HUES48 (cell line): Measurements from ENCODE around the gene TSPAN8.

Experiments
- H3K27ac ChIP-seq: one replicate; pipeline ENCODE4 v1.7.0; 2013; ENCODE audit warnings: low read depth, low read length, inconsistent platforms
- H3K27me3 ChIP-seq: 2 replicates; pipeline ENCODE4 v1.6.1; 2013; ENCODE audit warnings: mild to moderate bottlenecking, low read length; ENCODE audit not compliant: control insufficient read depth, insufficient read depth
- H3K36me3 ChIP-seq: 2 replicates; pipeline ENCODE4 v1.6.1; 2013; ENCODE audit warnings: low read length; ENCODE audit not compliant: control insufficient read depth, insufficient read depth
- H3K4me1 ChIP-seq: 2 replicates; pipeline ENCODE4 v1.6.1; 2013; ENCODE audit warnings: mild to moderate bottlenecking, low read length; ENCODE audit not compliant: control insufficient read depth, insufficient read depth
- H3K4me3 ChIP-seq: 2 replicates; pipeline ENCODE4 v1.5.1; 2013; ENCODE audit warnings: mild to moderate bottlenecking, low read depth, low read length
- H3K9ac ChIP-seq: 2 replicates; pipeline ENCODE4 v1.6.1; 2013; ENCODE audit warnings: mild to moderate bottlenecking, low read depth, low read length, moderate library complexity
- H3K9me3 ChIP-seq: 2 replicates; pipeline ENCODE4 v1.6.1; 2013; ENCODE audit warnings: low read length; ENCODE audit not compliant: control insufficient read depth, insufficient read depth

TSPAN8 gene

GRCh38 chr12:71144682-71145081 is 13.1 kb downstream of the TSPAN8 start:
- Histone ChIP-seq H3K9ac (no peak overlapping the region), H3K27ac (no peak overlapping the region), H3K27me3 (no peaks in the 10 kb centered on the region), H3K4me3 (no peak overlapping the region), H3K36me3 (no peaks in the 10 kb centered on the region), H3K9me3 (no peaks in the 10 kb centered on the region), H3K4me1 (no peaks in the 10 kb centered on the region)

GRCh38 chr12:71142956-71143355 is 14.8 kb downstream of the TSPAN8 start:
- Histone ChIP-seq H3K9me3 (no peaks in the 10 kb centered on the region), H3K4me1 (peaks cover 9% of the 10 kb centered on the region), H3K36me3 (no peaks in the 10 kb centered on the region), H3K27me3 (no peaks in the 10 kb centered on the region), H3K9ac (no peak overlapping the region), H3K27ac (no peak overlapping the region), H3K4me3 (no peak overlapping the region)

GRCh38 chr12:71142016-71142415 is 15.8 kb downstream of the TSPAN8 start:
- Histone ChIP-seq H3K9me3 (no peaks in the 10 kb centered on the region), H3K27ac (no peak overlapping the region)

GRCh38 chr12:71141378-71141926 is 16.3 kb downstream of the TSPAN8 start:
- no peak overlapping the region for H3K9ac ChIP-seq

More at GRCh38 chr12:71142016-71142415, 15.8 kb downstream of the TSPAN8 start:
- Histone ChIP-seq H3K4me1 (peaks cover 12% of the 10 kb centered on the region), H3K4me3 (no peak overlapping the region), H3K27me3 (no peaks in the 10 kb centered on the region), H3K9ac (no peak overlapping the region), H3K36me3 (no peaks in the 10 kb centered on the region)

GRCh38 chr12:71139153-71139735 is 18.6 kb downstream of the TSPAN8 start:
- Histone ChIP-seq H3K4me1 (peaks cover 17% of the 10 kb centered on the region), H3K27ac (no peak overlapping the region), H3K27me3 (no peaks in the 10 kb centered on the region), H3K9ac (no peak overlapping the region), H3K4me3 (no peak overlapping the region), H3K36me3 (no peaks in the 10 kb centered on the region), H3K9me3 (no peaks in the 10 kb centered on the region)

More at GRCh38 chr12:71141378-71141926, 16.3 kb downstream of the TSPAN8 start:
- H3K4me3 ChIP-seq: no peak overlapping the region
- H3K36me3 ChIP-seq: no peaks in the 10 kb centered on the region
- H3K9me3 ChIP-seq: no peaks in the 10 kb centered on the region
- no peak overlapping the region for H3K27ac ChIP-seq
- peaks cover 12% of the 10 kb centered on the region for H3K4me1 ChIP-seq
- no peaks in the 10 kb centered on the region for H3K27me3 ChIP-seq

GRCh38 chr12:71138011-71138410 is 19.8 kb downstream of the TSPAN8 start:
- Histone ChIP-seq H3K9ac (no peak overlapping the region), H3K27me3 (no peaks in the 10 kb centered on the region), H3K4me3 (no peak overlapping the region), H3K27ac (no peak overlapping the region), H3K9me3 (no peaks in the 10 kb centered on the region), H3K36me3 (no peaks in the 10 kb centered on the region), H3K4me1 (peaks cover 17% of the 10 kb centered on the region)

- H3K27ac ChIP-seq: no peak overlapping the region
- H3K9ac ChIP-seq: no peak overlapping the region
- H3K27me3 ChIP-seq: no peaks in the 10 kb centered on the region
- H3K36me3 ChIP-seq: no peaks in the 10 kb centered on the region
- H3K4me3 ChIP-seq: no peak overlapping the region
- peaks cover 17% of the 10 kb centered on the region for H3K4me1 ChIP-seq
- no peaks in the 10 kb centered on the region for H3K9me3 ChIP-seq
Observed at GRCh38 chr12:71135812-71136176, 22.0 kb downstream of the TSPAN8 start.

GRCh38 chr12:71135077-71135811 is 22.6 kb downstream of the TSPAN8 start:
- Histone ChIP-seq H3K9me3 (no peaks in the 10 kb centered on the region), H3K4me3 (no peak overlapping the region), H3K27me3 (no peaks in the 10 kb centered on the region), H3K36me3 (no peaks in the 10 kb centered on the region), H3K4me1 (peaks cover 17% of the 10 kb centered on the region), H3K9ac (no peak overlapping the region), H3K27ac (no peak overlapping the region)

- peaks cover 17% of the 10 kb centered on the region for H3K4me1 ChIP-seq
- no peaks in the 10 kb centered on the region for H3K36me3 ChIP-seq
- H3K9me3 ChIP-seq: no peaks in the 10 kb centered on the region
- H3K4me3 ChIP-seq: no peak overlapping the region
- H3K9ac ChIP-seq: no peak overlapping the region
- H3K27ac ChIP-seq: no peak overlapping the region
- H3K27me3 ChIP-seq: no peaks in the 10 kb centered on the region
Observed at GRCh38 chr12:71134405-71134804, 23.4 kb downstream of the TSPAN8 start.

GRCh38 chr12:71130521-71131069 is 27.2 kb downstream of the TSPAN8 start:
- Histone ChIP-seq H3K27ac (no peak overlapping the region), H3K9ac (no peak overlapping the region), H3K27me3 (no peaks in the 10 kb centered on the region), H3K4me1 (peaks cover 8% of the 10 kb centered on the region), H3K36me3 (no peaks in the 10 kb centered on the region), H3K4me3 (no peak overlapping the region), H3K9me3 (no peaks in the 10 kb centered on the region)

- H3K27me3 ChIP-seq: no peaks in the 10 kb centered on the region
- peaks cover 7% of the 10 kb centered on the region for H3K4me1 ChIP-seq
- no peaks in the 10 kb centered on the region for H3K9me3 ChIP-seq
- no peaks in the 10 kb centered on the region for H3K36me3 ChIP-seq
- no peak overlapping the region for H3K27ac ChIP-seq
- H3K9ac ChIP-seq: no peak overlapping the region
- H3K4me3 ChIP-seq: no peak overlapping the region
Observed at GRCh38 chr12:71129364-71129763, 28.4 kb downstream of the TSPAN8 start.
